BE2C (cell line): ENCODE data around the gene FAM13C.

Experiments used
- DNase-seq: peaks from one replicate; pipeline ENCODE4 v3.0.0-alpha.2; 2020
- H3K27me3 ChIP-seq: fragments of 250-450 bp; sonication (Bioruptor Pico); 2 replicates; pipeline ENCODE4 v1.5.1; 2020; ENCODE audit warnings: mild to moderate bottlenecking
- H3K36me3 ChIP-seq: fragments of 250-450 bp; sonication (Bioruptor Pico); 2 replicates; pipeline ENCODE4 v1.5.1; 2020; ENCODE audit warnings: mild to moderate bottlenecking
- H3K4me1 ChIP-seq: fragments of 250-450 bp; sonication (Bioruptor Pico); 2 replicates; pipeline ENCODE4 v1.5.1; 2020
- H3K4me3 ChIP-seq: 2 replicates; pipeline ENCODE4 v1.5.1; 2011; ENCODE audit warnings: low read depth, low read length
- H3K9me3 ChIP-seq: fragments of 250-450 bp; sonication (Bioruptor Pico); 2 replicates; pipeline ENCODE4 v1.5.1; 2020
- TF ChIP-seq, protein P1 (sequence below): IDR thresholded peaks from 2 replicates; pipeline ENCODE4 v1.5.1; 2012; ENCODE audit warnings: mild to moderate bottlenecking, low read depth, low read length

The FAM13C gene

DNA sequence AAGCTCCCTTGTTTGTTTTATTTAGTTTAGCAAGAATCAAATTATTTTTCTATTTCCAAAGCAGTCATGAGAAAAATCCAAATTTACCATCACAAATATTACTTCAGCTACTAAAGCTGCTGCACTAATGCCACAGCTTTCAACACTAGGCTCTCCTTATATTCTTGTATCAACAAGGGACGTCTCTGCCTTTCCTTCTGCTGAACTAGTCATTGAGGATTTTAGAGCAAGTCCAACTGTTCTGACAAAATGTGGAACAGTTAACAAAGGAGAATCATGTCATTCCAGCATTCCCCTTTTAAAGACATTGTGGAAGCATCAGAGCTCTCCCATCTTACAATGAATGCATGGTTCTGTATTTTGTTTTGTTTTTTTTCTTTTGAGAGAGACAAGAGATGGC lies 28.6 kb downstream of the FAM13C start:
- no peaks in the 10 kb centered on the region for H3K9me3 ChIP-seq
- TF ChIP-seq, protein P1, sequence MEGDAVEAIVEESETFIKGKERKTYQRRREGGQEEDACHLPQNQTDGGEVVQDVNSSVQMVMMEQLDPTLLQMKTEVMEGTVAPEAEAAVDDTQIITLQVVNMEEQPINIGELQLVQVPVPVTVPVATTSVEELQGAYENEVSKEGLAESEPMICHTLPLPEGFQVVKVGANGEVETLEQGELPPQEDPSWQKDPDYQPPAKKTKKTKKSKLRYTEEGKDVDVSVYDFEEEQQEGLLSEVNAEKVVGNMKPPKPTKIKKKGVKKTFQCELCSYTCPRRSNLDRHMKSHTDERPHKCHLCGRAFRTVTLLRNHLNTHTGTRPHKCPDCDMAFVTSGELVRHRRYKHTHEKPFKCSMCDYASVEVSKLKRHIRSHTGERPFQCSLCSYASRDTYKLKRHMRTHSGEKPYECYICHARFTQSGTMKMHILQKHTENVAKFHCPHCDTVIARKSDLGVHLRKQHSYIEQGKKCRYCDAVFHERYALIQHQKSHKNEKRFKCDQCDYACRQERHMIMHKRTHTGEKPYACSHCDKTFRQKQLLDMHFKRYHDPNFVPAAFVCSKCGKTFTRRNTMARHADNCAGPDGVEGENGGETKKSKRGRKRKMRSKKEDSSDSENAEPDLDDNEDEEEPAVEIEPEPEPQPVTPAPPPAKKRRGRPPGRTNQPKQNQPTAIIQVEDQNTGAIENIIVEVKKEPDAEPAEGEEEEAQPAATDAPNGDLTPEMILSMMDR, result no peak

DNA sequence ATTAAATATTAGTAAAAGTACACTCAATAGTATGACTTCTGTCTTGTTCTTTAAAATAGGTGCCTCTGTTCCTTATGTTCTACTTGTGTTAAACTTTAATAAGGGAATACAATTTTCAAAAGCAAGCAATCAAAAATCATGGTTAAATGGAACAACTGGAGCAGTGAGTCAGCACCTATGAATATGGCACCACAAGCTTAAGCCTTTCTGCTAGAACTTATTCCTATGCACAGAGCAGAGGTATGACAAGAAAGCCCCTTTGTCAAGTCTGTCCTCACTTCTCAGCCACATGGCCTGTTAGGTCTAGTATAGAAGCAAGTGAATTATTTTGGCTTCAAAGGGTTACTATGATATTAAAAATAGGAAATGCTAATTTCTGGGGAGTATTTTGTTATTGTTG lies 29.8 kb downstream of the FAM13C start:
- TF ChIP-seq, protein P1, result no peak
- Histone ChIP-seq H3K4me1 (no peaks in the 10 kb centered on the region), H3K4me3 (no peak overlapping the region), H3K9me3 (no peaks in the 10 kb centered on the region), H3K27me3 (no peaks in the 10 kb centered on the region), H3K36me3 (no peaks in the 10 kb centered on the region)
- no peak for DNase-seq

More for the DNA sequence above, 28.6 kb downstream of the FAM13C start:
- Histone ChIP-seq H3K4me3 (no peak overlapping the region), H3K4me1 (no peaks in the 10 kb centered on the region), H3K27me3 (no peaks in the 10 kb centered on the region), H3K36me3 (no peaks in the 10 kb centered on the region)
- DNase-seq, result no peak

DNA sequence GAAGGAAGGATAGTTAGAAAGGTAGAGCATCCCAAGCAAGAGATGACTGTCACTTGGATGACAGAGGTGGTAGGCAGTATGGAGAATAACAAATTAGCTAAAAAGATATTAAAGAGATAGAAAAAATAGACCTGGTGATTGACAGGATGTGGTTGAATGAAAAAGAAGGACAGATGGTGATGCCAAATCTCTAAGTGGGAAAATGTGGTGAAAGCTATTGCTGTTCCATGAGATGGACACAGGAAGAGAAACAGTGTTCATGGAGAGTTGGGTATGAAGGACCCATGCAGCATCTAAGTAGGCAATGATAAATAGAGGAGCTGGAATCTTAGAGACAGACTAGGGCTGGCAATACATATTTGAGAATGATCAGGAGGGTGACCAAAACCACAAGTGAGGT lies 30.7 kb downstream of the FAM13C start:
- no peak for DNase-seq
- no peaks in the 10 kb centered on the region for H3K9me3 ChIP-seq
- no peaks in the 10 kb centered on the region for H3K36me3 ChIP-seq
- H3K27me3 ChIP-seq, result no peaks in the 10 kb centered on the region
- H3K4me3 ChIP-seq, result no peak overlapping the region
- no peaks in the 10 kb centered on the region for H3K4me1 ChIP-seq
- TF ChIP-seq, protein P1, result no peak

DNA sequence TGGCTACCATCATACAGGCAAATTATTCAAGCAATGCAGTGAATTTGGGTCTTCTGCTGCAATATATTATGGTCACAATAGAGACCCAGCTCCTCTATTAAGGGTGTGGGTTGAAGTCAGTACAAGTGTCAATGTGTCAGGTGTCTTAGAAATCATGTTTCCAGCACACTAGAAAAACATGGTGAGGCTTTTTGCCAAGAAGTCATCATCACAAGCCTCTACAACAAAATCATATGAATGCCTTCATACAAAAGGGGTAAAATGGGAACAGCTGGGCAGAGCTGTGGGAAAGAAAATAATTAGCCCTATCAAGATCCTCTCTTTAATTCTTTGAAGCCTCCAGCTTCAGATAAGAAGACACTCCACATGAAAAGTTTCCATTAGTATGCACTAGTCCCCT lies 37.2 kb downstream of the FAM13C start:
- TF ChIP-seq, protein P1, result no peak

DNA sequence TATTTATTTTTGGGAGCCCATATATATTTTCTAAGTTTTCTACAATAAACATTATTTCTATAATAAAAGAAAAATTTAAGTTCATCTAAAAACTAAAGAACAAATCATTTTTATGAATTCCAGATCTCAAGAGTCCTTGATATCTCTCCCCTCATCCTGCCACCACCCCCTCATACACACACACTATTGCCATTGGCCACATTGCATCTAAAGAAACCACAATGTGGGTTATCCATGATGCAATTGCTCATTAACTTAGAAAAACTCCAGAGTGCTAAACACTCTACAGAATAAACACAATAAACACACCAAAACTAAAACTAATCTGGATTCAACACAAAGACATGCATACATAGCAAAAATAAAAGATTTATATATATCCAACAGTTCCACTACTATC lies 37.8 kb downstream of the FAM13C start:
- no peak for DNase-seq
- H3K9me3 ChIP-seq, result no peaks in the 10 kb centered on the region
- TF ChIP-seq, protein P1, result no peak
- no peaks in the 10 kb centered on the region for H3K27me3 ChIP-seq
- H3K4me3 ChIP-seq, result no peak overlapping the region
- no peaks in the 10 kb centered on the region for H3K4me1 ChIP-seq
- H3K36me3 ChIP-seq, result peaks cover 2% of the 10 kb centered on the region; the same call in 1 of the 2 replicates

More for the DNA sequence above, 37.2 kb downstream of the FAM13C start:
- Histone ChIP-seq H3K36me3 (peaks cover 2% of the 10 kb centered on the region; the same call in 1 of the 2 replicates), H3K9me3 (no peaks in the 10 kb centered on the region), H3K4me1 (no peaks in the 10 kb centered on the region), H3K4me3 (no peak overlapping the region), H3K27me3 (no peaks in the 10 kb centered on the region)
- DNase-seq, result no peak

DNA sequence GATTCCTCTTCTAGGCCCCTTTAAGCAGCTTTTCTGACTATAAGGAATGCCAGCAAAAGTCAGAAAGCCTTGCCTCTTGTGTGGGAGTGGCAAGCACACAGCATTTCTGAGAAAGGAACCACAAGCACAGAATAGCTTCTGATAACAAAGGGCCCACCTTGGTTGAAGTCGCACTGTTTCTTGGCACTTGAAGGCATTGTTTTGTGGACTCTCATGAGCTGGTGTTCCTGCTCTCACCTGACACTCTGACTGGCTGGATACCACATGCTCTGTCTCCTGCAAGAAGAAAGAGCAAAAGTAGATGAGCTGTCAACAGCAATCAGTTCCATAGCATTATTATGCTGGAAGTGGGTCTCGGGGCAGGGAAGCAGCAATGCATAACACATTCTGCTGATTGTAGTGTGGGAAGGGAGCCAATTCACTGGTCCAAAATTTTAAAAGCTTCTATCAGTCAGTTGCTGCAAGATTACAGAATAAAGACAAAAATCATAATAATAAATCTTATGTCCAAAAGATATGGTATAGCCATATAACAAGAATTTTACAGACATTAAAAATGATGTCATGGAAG lies 38.4 kb downstream of the FAM13C start:
- Histone ChIP-seq H3K27me3 (no peaks in the 10 kb centered on the region), H3K9me3 (no peaks in the 10 kb centered on the region), H3K4me1 (no peaks in the 10 kb centered on the region), H3K36me3 (peaks cover 2% of the 10 kb centered on the region; the same call in 1 of the 2 replicates), H3K4me3 (no peak overlapping the region)
- no peak for DNase-seq
- TF ChIP-seq, protein P1, result no peak
